GM10266 (cell line): ENCODE data around the gene BBS12.

Experiments used
- DNase-seq: peaks from one replicate; pipeline ENCODE4 v3.0.0; 2012; ENCODE audit errors: extremely low spot score
- TF ChIP-seq, protein P1 (sequence below): IDR thresholded peaks from 2 replicates; pipeline ENCODE4 v1.5.1; 2012; ENCODE audit warnings: mild to moderate bottlenecking, low read depth; ENCODE audit not compliant: control insufficient read depth, insufficient read depth; ENCODE audit errors: missing control alignments

The BBS12 gene

DNA sequence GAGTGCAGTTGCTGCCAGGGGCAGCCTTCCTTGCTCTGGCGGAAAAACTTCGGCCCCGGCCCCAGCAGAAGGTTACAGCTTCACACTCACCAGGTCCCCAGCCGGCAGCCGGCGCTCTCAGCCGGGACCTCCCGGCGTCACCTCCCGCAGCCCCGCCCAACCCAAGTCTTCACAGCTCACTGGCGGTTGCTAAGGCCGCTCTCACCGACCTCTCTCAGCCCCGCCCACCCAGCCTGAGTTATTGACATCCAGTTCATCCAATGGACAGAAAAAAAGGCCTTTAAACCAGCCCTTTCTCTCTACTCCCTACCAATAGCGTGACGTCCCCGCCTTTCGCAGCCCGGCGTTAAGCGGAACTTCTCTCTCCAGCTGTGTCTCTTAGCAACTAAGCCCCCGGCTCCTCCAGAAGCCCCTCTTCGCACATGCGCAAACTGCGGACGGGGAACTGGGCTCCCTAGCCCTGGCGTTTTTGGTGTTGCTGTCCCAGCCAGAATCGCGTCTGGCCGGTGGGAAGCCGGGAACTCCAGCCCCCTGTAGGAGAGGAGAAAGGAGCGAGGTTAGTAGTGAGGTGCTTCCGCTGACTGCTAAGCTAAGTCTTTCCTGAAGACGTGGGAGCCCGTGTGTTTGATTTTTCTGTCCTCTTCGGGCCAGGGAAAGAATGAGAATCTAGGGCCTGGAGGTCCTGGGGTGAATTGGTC lies at the start of gene BBS12:
TSS of gene BBS12 (plus strand) at position 376 of the 698 bp plus-strand sequence. CDS start 9,189 bp downstream, outside the sequence.
- peak; percentile 93 for DNase-seq
- TF ChIP-seq, protein P1, sequence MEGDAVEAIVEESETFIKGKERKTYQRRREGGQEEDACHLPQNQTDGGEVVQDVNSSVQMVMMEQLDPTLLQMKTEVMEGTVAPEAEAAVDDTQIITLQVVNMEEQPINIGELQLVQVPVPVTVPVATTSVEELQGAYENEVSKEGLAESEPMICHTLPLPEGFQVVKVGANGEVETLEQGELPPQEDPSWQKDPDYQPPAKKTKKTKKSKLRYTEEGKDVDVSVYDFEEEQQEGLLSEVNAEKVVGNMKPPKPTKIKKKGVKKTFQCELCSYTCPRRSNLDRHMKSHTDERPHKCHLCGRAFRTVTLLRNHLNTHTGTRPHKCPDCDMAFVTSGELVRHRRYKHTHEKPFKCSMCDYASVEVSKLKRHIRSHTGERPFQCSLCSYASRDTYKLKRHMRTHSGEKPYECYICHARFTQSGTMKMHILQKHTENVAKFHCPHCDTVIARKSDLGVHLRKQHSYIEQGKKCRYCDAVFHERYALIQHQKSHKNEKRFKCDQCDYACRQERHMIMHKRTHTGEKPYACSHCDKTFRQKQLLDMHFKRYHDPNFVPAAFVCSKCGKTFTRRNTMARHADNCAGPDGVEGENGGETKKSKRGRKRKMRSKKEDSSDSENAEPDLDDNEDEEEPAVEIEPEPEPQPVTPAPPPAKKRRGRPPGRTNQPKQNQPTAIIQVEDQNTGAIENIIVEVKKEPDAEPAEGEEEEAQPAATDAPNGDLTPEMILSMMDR, result peak; percentile 56

DNA sequence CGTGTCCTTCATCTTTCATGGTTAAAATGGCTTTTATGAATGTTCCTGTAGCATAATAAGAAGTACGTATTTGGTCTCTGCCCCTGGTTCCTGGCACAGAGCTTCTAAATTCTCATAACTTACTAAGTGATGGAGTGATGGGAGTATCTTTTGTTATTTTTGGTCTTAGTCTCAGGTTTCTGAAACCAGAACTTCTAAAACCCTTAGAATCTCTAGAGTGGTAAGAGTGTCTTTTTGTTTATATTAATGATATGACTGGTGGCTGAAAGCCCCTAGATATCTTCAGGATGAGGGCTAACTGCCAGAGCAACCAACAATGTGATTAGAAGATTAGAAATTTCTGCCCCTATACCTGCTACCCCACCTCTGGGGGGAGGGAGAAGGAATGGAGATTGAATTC lies 45.8 kb upstream of the BBS12 start:
- no peak for DNase-seq

DNA sequence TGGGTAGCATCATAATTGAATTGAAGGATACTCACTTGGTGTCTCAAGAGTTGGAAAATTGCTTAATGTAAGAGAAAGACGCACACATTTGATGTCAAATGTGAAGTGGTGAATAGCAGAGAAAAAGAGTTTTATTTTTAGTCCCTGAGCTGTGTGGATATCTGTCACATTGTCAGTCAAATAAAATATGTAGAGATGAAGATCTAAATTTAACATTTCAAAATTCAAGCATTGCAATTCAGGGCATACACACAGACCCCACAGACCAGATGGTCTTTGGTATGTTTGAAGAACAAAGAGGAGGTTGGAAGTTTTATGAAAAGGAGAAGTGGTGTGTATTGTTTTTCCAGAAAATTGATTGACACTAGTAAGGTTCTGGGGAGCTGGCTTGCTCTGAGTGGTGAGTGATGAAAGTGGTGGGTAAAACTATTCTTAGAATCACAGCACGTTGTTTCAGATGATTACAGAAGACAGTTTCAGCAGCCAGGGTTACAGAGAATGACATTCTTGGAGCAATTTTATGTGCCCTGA lies 44.9 kb upstream of the BBS12 start:
- TF ChIP-seq, protein P1, result no peak
- no peak for DNase-seq

More for the DNA sequence above, 45.8 kb upstream of the BBS12 start:
- TF ChIP-seq, protein P1, result no peak

DNA sequence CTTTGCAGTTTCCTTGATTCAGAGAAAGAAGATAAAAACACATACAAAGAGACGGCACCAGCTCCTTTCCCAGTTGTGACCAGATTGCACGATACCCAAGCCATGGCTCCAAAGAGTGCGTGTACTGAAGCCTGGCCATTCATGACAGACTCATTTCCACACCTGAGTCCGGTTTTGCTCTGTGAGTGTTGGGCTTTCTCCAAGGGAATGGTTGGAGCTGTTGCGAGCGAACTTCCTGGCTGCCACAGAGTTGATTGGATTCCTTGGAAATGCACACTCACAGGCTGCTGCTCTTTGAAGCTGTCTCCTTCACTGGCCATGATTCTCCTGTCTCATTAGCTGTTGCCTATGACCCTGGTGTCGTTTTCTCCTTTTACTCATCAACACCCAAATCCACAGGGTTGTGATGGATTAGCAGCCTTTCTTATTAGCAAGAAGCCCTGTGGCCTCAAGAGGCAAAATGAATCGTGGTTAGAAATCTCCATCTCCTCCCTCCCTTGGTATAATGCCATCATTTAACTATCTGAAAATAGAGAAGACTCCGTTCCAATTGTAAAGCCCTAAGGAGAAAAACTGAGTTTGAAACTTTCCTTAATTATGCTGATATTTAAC lies 43.9 kb upstream of the BBS12 start:
- no peak for DNase-seq
- TF ChIP-seq, protein P1, result no peak

DNA sequence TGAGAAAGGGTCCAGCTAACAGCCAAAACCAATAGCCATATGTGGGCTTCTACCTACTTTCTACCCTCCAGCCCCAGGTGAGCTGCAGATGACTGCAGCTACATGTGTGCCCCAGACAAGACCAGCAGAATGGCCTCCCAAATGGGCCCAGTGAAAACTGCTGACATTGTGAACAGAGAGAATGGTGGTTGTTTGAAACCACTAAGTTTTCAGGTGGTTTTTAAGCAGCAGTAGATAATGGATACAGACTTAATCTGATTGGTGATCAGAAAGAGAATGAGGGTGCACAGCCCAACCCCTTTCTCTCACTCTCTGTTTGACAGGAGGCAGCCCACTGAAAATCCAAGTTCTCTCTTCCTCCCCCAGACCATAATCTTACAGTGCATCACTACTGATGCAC lies 42.5 kb upstream of the BBS12 start:
- DNase-seq, result peak; percentile 43
- TF ChIP-seq, protein P1, result no peak

DNA sequence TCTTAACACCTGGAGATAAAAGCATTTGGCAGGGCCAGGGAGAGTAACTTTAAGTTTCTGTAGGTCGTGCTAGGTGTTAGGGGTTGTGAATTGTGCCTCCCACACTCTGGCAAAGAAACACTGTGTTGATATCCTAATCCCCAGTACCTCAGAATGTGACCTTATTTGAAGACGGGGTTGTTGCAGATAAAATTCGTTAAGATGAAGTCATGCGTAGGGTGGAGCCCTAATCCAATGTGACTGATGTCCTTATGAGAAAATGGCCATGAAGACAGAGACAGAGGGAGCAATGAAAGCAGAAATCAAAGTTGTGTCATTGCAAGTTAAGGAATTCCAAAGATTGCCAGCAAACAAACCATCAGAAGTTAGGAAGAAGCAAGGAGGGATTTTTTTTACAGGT lies 40.5 kb upstream of the BBS12 start:
- no peak for DNase-seq

More for the DNA sequence above, 40.5 kb upstream of the BBS12 start:
- TF ChIP-seq, protein P1, result no peak
